Upper lobe of left lung (tissue), 6 donors: ENCODE measurements around the gene GSAP. TPM values are rescaled to one million over a fixed set of nuclear protein-coding genes. Genes with fewer than 3 reads are reported as not detected.

ENCODE experiments used
- ATAC-seq, 2 donors: fragments of 200-7000 bp; cut with Tn5 transposase; one replicate each; pipeline ENCODE4 v1.9.1; 2022; ENCODE audit warnings: mild to moderate bottlenecking in 2 of 2, moderate library complexity in 2 of 2; ENCODE audit not compliant: low FRiP score in 2 of 2
- DNase-seq, 2 donors: peaks; one replicate each; pipeline ENCODE4 v3.0.0-alpha.2; 2019 to 2020
- H3K27ac ChIP-seq, 4 donors: fragments of 200-600 bp; sonication (generic); one replicate each; pipeline ENCODE4 v1.5.1; 2016 to 2019
- H3K27me3 ChIP-seq, 4 donors: fragments of 200-600 bp; sonication (generic); one replicate each; pipeline ENCODE4 v1.5.1; 2017 to 2019
- H3K36me3 ChIP-seq, 4 donors: fragments of 200-600 bp; sonication (generic); one replicate each; pipeline ENCODE4 v1.5.1; 2016 to 2019
- H3K4me1 ChIP-seq, 4 donors: fragments of 200-600 bp; sonication (generic); one replicate each; pipeline ENCODE4 v1.5.1; 2018 to 2019
- H3K4me3 ChIP-seq, 4 donors: fragments of 200-600 bp; sonication (generic); one replicate each; pipeline ENCODE4 v1.5.1; 2017 to 2019; ENCODE audit warnings: mild to moderate bottlenecking in 2 of 4, moderate library complexity in 1 of 4
- H3K9me3 ChIP-seq, 4 donors: fragments of 200-600 bp; sonication (generic); one replicate each; pipeline ENCODE4 v1.5.1; 2018 to 2019
- CTCF ChIP-seq, 6 experiments: fragments of 450-650 bp in 4 of 6; fragments of 200-600 bp in 2 of 6; sonication (generic) in 2 of 6; IDR thresholded peaks; one replicate each; pipeline ENCODE4 v1.5.1; 2016 to 2019; ENCODE audit warnings: antibody characterized with exemption in 6 of 6
- EP300 ChIP-seq, 4 donors: sonication (generic); formaldehyde crosslinking; IDR thresholded peaks; one replicate each; pipeline ENCODE4 v1.5.1; 2017; ENCODE audit warnings: antibody characterized with exemption in 4 of 4, control low read depth in 2 of 4
- POLR2A ChIP-seq, 4 donors: fragments of 450-650 bp; IDR thresholded peaks; one replicate each; pipeline ENCODE4 v1.5.1; 2016 to 2017; ENCODE audit warnings: antibody characterized with exemption in 4 of 4, mild to moderate bottlenecking in 2 of 4
- POLR2AphosphoS5 ChIP-seq, 2 donors: sonication (generic); formaldehyde crosslinking; IDR thresholded peaks; one replicate each; pipeline ENCODE4 v1.5.1; 2017; ENCODE audit warnings: antibody characterized with exemption in 2 of 2
- WGBS, 2 donors: methylation state at CpG; one replicate each; pipeline ENCODE4 v1.1.5; 2017 to 2018; 5-methylcytosine and 5-hydroxymethylcytosine counted together
- total RNA-seq, 6 donors: library from RNA; depleted of rRNA in 4 of 6; stranded (reverse); fragments of >200 nt in 4 of 6; gene quantifications; one replicate each; pipeline versions ENCODE4 v1.1.0 to v1.2.1, GENCODE V29; 2016 to 2021
- donor health status: DM: no; HTN: no; CAD: no; lungs with moderate emphysema.
- donor health status: DM: no; HTN: yes; CAD: no; lungs with severe emphysema.

The GSAP gene
- total RNA-seq, 6 donors from 2014 or later = 44.0 to 160 (median 73.8) TPM

- Histone ChIP-seq H3K4me3 (no peak overlapping the region), H3K9me3 (no peaks in the 10 kb centered on the region), H3K36me3 (peaks cover 5 to 46% (median 19%) of the 10 kb centered on the region in 4 donors), H3K4me1 (peaks cover 0 to 10% (median 2%) of the 10 kb centered on the region in 4 donors), H3K27me3 (no peaks in the 10 kb centered on the region), H3K27ac (no peak overlapping the region)
- DNase-seq (no peak), ATAC-seq (no peak)
- TF ChIP-seq EP300 (IDR thresholded peaks at IDR 0.05) = no peak
- no peak for TF ChIP-seq POLR2A (IDR thresholded peaks at IDR 0.05)
- TF ChIP-seq CTCF (IDR thresholded peaks at IDR 0.05) = no peak
- TF ChIP-seq POLR2AphosphoS5 (IDR thresholded peaks at IDR 0.05) = no peak
- WGBS, 2 donors = 67 to 83% methylated on average over 5 of the region's 5 CpGs
These were observed 102.2 kb downstream of the GSAP start for GRCh38 chr7:77313876-77314480.

DNA sequence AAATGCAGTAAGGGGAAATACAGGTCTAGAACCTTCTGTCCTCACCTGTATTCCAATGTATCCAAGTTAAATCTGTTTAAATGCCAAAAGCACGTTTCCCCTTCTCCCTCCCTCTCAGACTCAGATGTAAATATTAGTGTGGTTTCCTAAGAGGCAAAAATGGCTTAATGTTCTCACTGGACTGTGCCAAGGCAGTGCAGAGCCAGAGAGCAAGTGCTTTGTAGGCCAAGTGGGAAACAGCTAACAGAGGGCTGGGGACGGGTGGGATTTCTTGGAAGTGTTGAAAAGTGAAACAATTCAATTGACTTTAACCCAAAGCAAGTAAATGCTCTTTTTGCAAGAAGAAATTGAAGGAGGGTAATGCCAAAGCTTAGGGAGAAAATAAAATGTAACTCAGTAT lies 103.1 kb downstream of the GSAP start:
- TF ChIP-seq EP300 (IDR thresholded peaks at IDR 0.05) (no peak), POLR2AphosphoS5 (IDR thresholded peaks at IDR 0.05) (no peak), POLR2A (IDR thresholded peaks at IDR 0.05) (no peak), CTCF (IDR thresholded peaks at IDR 0.05) (no peak)
- no peak for DNase-seq
- Histone ChIP-seq H3K36me3 (peaks cover 5 to 45% (median 21%) of the 10 kb centered on the region in 4 donors), H3K4me3 (no peak overlapping the region), H3K4me1 (peaks cover 0 to 10% (median 2%) of the 10 kb centered on the region in 4 donors), H3K27ac (no peak overlapping the region), H3K27me3 (no peaks in the 10 kb centered on the region), H3K9me3 (no peaks in the 10 kb centered on the region)
- 56 to 57% methylated on average over 2 of the region's 2 CpGs for WGBS, 2 donors
- no peak for ATAC-seq

GRCh38 chr7:77310982-77311381 lies 105.2 kb downstream of the GSAP start:
- Histone ChIP-seq H3K36me3 (peaks cover 0 to 38% (median 19%) of the 10 kb centered on the region in 4 donors), H3K4me1 (peaks cover 0 to 10% (median 4%) of the 10 kb centered on the region in 4 donors)
- 88 to 95% methylated on average over 5 of the region's 5 CpGs for WGBS, 2 donors

DNA sequence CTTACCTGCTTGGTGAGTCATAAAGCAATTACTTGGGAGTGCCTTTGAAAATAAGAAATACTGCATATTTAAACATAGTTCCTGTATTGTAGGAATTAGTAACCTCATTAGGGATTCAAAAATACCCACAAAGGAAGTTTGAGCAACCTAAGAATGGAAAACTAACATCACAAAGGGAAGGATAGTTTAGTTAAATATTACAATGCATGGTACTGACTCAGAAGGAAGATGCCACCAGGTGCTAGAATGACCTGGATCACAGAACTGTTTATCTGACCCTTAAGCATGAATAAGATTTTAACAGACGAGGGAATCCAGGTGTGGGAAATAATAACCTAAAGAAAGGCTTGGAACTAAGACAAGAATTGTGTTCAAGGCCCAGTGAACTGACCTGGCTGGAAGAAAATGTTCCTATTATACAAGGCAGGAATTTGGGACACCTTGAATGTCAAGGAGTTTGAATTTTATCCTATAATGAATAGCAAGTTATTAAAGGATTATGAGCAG lies 106.4 kb downstream of the GSAP start:
- Histone ChIP-seq H3K27ac (no peak overlapping the region), H3K4me1 (peaks cover 0 to 10% (median 4%) of the 10 kb centered on the region in 4 donors), H3K36me3 (peaks cover 0 to 28% (median 19%) of the 10 kb centered on the region in 4 donors), H3K9me3 (peaks cover 0 to under 1% (median 0%) of the 10 kb centered on the region in 4 donors), H3K4me3 (no peak overlapping the region), H3K27me3 (no peaks in the 10 kb centered on the region)
- WGBS, 2 donors = 84% methylated on average over 1 of the region's 1 CpG
- no peak for TF ChIP-seq POLR2AphosphoS5 (IDR thresholded peaks at IDR 0.05)
- TF ChIP-seq EP300 (IDR thresholded peaks at IDR 0.05) = no peak
- TF ChIP-seq CTCF (IDR thresholded peaks at IDR 0.05) = no peak
- TF ChIP-seq POLR2A (IDR thresholded peaks at IDR 0.05) = no peak
- ATAC-seq = no peak
- no peak for DNase-seq

More at GRCh38 chr7:77310982-77311381, 105.2 kb downstream of the GSAP start:
- H3K9me3 ChIP-seq = no peaks in the 10 kb centered on the region
- no peak overlapping the region for H3K4me3 ChIP-seq
- TF ChIP-seq POLR2AphosphoS5 (IDR thresholded peaks at IDR 0.05) (no peak), POLR2A (IDR thresholded peaks at IDR 0.05) (no peak), EP300 (IDR thresholded peaks at IDR 0.05) (no peak), CTCF (IDR thresholded peaks at IDR 0.05) (no peak)
- DNase-seq (no peak), ATAC-seq (no peak)
- no peaks in the 10 kb centered on the region for H3K27me3 ChIP-seq
- H3K27ac ChIP-seq = no peak overlapping the region
